Heart left ventricle (tissue), 13 donors: ENCODE data around the gene ATP6V1B1.

Source experiments
- POLR2A ChIP-seq, 2 donors: fragments of 450-650 bp; IDR thresholded peaks; one replicate each; pipeline ENCODE4 v1.6.1; 2017; ENCODE audit warnings: antibody characterized with exemption in 2 of 2, mild to moderate bottlenecking in 2 of 2, moderate library complexity in 2 of 2
- TF ChIP-seq, protein P1 (sequence below), 12 donors: fragments of 200-600 bp; sonication (generic) in 4 of 12; IDR thresholded peaks; one replicate each; pipeline versions ENCODE4 v1.5.0 to v1.8.0; 2018 to 2022; ENCODE audit warnings: antibody characterized with exemption in 12 of 12, mild to moderate bottlenecking in 5 of 12
- donor health status: ischemic (EF 13 %, LVEDD 7.1; RV severe dilation, severe dysfunction).
- donor health status: DM: no; HTN: yes; CAD: no.
- donor health status: DM: no; HTN: no; CAD: no.
- donor health status: ischemic (EF 25% LVEDD 6.9; RV normal size, moderate dysfunction).
- donor health status: ischemic (EF 25% LVEDD 5.7; RV mildly dilated, moderate dysfunction).
- donor health status: ischemic (EF 35%, LVEDD 5.7; RV mildly dilated, moderate dysfunction).
- donor health status: nonischemic (EF 11% LVEDD 7.7; RV severe dilation, severe dysfunction).
- donor health status: DM: yes; HTN: yes; CAD: no.
- donor health status: PGD.
- donor health status: ischemic (EF 29% LVEDD 5.4; RV normal size, mild dysfunction).
- donor health status: nonischemic (EF 23%, LVEDD 6.1; RV moderate dilation, normal function).

DNA sequence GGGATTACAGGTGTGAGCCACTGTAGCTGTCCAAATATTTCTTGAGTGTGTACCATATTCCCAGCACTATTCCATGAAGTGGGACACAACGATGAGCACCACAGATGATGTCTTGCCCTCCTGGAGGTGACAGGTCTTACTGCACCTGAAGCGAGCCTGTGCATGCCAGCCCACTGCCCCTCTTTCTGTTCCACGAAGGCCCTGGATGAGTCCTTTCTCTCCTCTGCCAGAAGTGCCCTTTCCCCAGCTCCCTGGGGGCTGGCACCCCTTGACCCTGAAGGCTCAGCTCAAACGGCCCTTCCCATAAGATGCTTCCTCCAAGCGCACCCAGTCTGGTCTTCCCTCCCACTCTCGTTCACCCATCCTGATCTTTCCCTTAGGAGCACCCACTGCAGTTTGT lies 5.5 kb downstream of the ATP6V1B1 start:
- TF ChIP-seq, protein P1, sequence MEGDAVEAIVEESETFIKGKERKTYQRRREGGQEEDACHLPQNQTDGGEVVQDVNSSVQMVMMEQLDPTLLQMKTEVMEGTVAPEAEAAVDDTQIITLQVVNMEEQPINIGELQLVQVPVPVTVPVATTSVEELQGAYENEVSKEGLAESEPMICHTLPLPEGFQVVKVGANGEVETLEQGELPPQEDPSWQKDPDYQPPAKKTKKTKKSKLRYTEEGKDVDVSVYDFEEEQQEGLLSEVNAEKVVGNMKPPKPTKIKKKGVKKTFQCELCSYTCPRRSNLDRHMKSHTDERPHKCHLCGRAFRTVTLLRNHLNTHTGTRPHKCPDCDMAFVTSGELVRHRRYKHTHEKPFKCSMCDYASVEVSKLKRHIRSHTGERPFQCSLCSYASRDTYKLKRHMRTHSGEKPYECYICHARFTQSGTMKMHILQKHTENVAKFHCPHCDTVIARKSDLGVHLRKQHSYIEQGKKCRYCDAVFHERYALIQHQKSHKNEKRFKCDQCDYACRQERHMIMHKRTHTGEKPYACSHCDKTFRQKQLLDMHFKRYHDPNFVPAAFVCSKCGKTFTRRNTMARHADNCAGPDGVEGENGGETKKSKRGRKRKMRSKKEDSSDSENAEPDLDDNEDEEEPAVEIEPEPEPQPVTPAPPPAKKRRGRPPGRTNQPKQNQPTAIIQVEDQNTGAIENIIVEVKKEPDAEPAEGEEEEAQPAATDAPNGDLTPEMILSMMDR (IDR thresholded peaks at IDR 0.05) = no peak
- TF ChIP-seq POLR2A (IDR thresholded peaks at IDR 0.05) = no peak
